C4-2B (cell line): Measurements from ENCODE around the gene STK32C.
"Not testable (repeated sequence)": the region's sequence is repeated elsewhere in the genome, so short reads cannot be mapped to it uniquely, and the experiment has no call there.

ENCODE experiments used
- H3K27ac ChIP-seq: fragments of 450-650 bp; 2 replicates; pipeline ENCODE4 v1.5.1; 2017
- ZFX ChIP-seq: fragments of 450-650 bp; IDR thresholded peaks from 2 replicates; pipeline ENCODE4 v1.6.1; 2017
- TF ChIP-seq, protein P1 (sequence below): fragments of 450-650 bp; conservative IDR thresholded peaks from 2 replicates; pipeline ENCODE4 v1.5.1; 2017; ENCODE audit warnings: mild to moderate bottlenecking

Gene STK32C

DNA sequence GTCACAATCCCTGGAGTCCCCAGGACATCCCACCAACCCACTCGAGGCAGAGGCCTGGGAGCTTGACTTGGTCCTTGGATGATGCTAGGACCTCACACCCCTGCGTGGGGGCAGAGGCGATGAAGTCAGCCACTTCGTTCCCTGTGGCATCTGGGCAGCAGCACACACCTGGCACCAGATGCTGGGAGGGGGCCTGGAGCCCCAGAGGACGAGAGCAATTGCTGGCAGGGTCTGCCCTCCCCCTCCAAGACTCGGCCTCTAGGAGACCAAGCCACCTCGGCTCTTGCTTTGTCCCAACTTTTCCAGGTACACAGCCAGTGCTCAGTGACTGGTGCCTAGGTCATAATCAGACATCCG is 81.9 kb downstream of the STK32C start:
- TF ChIP-seq, protein P1, sequence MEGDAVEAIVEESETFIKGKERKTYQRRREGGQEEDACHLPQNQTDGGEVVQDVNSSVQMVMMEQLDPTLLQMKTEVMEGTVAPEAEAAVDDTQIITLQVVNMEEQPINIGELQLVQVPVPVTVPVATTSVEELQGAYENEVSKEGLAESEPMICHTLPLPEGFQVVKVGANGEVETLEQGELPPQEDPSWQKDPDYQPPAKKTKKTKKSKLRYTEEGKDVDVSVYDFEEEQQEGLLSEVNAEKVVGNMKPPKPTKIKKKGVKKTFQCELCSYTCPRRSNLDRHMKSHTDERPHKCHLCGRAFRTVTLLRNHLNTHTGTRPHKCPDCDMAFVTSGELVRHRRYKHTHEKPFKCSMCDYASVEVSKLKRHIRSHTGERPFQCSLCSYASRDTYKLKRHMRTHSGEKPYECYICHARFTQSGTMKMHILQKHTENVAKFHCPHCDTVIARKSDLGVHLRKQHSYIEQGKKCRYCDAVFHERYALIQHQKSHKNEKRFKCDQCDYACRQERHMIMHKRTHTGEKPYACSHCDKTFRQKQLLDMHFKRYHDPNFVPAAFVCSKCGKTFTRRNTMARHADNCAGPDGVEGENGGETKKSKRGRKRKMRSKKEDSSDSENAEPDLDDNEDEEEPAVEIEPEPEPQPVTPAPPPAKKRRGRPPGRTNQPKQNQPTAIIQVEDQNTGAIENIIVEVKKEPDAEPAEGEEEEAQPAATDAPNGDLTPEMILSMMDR: no peak
- TF ChIP-seq ZFX: no peak
- no peak overlapping the region for H3K27ac ChIP-seq

DNA sequence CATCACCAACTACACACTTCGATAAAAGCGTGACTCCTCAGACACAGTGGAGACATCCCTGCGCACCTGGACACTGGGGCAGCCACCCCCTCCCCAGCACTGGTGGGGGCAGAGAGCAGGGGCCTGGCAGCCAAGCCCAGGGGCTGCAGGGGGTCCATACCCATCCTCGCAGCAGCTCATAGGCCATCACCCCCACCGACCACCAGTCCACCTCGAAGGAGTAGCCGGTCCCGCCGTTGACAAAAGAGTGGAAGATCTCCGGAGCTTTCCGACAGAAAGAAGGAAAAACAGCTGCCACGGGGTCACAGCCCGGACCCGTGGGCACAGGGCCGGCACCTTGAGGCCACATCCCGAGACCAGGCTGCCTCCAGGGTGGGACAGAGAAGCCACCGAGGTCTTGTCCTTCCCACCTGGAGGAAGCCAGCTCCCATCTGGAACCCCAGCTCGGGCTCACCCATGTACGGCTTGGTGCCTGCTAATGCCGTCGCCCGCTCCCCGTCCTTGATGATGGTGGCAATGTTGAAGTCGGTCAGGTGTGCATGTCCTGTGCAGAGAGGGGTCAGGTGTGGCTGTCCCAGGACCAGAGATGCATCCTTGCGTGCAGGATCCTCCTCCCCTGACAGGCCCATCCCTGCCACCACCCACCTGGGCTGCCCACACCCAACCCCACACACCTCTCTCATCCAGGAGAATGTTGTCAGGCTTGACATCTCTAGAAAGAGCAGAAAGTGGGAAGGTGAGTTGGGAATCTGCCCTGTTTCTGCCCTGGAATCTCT is 82.5 kb downstream of the STK32C start:
- no peak for TF ChIP-seq ZFX
- TF ChIP-seq, protein P1: no peak
- H3K27ac ChIP-seq: no peak overlapping the region

DNA sequence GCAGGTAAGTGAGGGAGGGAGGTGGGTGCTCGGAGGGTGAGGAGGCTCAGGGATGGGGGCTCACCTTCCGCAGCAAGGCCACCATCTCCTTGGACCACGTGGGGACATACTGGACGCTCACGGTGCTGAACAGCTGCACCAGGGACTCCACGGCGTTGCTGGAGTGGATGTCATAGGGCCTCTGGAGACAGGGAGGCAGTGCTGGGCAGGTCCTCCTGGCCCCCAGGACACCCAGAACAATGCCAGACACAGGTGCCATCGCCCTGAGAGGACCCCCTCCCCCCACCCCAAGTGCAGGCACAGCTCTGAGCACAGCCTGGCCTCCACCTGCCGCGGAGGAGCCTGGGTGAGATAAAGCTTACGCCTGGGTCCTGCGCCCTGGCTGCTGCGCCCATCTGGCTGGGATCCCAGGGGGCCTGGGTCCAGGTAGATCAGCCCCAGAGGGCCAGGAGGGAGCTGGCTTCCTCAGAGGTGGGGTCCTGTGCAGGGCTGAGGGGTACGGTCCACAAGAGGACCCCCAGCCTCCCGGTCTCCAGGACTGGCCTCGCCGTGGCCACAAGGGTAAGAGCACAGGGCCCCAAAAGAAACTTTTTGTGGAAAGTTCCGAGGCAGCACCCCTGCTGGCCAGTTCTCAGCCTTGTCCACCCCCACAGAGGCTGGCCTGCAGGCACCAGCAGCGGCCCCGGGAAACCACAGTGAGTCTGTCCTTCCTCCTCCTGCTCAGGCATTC is 83.2 kb downstream of the STK32C start:
- TF ChIP-seq, protein P1: no peak
- no peak overlapping the region for H3K27ac ChIP-seq

DNA sequence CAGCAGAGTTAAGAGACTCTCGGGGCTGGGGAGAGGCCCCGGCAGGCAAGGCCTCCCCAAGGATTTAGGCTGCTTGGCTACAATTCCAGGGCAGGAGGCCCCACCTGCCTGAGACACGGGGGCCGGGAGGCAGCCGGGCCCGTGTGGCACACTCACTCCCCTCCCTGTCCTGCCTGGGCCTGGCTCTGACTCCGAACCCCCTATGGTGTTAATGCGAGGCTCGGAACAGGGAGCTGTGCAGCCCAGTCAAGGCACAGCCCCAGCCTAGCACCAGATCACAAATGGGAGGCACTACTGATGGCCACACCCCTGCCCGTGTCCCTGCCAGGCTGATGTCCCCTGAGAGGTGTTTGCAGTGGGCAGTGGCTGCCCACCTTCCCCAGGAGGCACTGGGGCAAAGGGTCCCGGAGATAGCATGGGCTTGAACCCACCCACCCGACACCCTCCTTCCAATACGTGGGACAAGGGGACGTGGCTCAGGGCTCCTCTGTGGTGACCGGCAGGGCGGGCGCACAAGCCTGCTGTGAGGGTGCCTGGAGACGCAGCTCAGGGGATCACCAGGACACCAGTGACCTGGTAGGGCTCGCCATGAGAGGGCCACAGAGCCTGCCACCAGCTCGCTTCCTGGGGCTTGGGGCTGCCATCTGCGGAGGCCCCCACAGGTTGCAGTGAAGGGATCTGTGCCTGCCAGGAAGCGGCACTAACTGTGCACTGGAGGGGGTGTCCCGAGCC is 84.0 kb downstream of the STK32C start:
- H3K27ac ChIP-seq: no peak overlapping the region; the same call in 1 of the 2 replicates
- TF ChIP-seq, protein P1: no peak
- TF ChIP-seq ZFX: no peak

DNA sequence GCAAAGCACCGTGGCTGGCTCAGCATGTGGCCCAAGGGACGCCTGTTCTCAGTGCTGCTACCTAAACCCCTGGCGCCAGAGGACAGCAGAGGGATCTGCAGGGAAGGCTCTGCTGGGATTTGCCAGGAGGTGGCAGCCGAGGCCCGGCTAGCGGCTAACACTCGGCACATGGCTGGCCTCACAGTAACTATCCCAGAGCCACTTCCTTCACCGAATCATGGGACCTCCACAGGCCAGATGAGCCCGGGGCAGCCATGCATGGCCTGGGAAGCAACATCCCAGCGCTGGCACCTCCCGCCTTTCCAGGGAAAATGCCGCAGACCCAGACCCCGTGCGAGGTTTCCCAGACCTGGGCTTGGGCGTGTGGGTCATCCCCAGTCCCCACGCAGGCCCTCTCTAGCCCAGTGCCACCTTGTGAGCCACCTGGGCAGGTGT is 84.6 kb downstream of the STK32C start:
- TF ChIP-seq, protein P1: peak; percentile 97
- no peak for TF ChIP-seq ZFX
- H3K27ac ChIP-seq: no peak overlapping the region; the same call in 1 of the 2 replicates

DNA sequence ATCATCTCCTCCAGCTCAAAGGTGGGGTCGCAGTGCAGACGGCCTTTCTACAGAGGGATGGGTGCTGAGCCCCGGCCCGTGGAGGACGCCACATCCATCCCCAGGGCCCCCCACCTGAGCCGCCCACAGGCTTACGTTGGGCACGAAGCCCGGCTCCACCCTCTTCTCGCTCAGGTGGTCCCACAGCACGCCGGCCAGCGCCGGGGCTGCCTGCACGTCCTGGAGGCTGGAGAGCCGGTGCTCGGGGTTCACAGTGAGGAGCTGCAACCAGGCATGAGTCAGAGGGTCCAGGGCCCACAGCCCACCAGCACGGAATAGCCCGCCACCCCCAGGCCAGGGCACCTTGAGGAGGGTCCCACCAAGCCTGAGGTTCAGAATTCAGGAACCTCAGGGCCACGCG is 85.0 kb downstream of the STK32C start:
- no peak overlapping the region for H3K27ac ChIP-seq
- TF ChIP-seq ZFX: no peak
- TF ChIP-seq, protein P1: no peak

DNA sequence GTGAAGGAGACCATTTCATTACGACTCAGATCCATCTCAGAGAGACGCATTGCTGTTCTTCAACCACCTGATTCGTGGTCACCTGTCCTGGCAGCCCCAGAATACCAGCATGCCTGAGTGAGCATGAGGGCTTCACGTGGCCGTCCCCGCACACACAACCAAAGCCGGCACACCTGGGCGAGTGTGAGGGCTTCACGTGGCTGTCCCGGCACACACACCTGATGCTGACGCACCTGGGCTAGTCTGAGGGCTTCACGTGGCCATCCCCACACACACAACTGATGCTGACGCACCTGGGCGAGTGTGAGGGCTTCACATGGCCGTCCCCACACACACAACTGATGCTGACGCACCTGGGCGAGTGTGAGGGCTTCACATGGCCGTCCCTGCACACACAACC is 86.8 kb downstream of the STK32C start:
- H3K27ac ChIP-seq: not testable (repeated sequence)
